HepG2 (cell line): ENCODE data around the gene UBE2B. TPM values are rescaled to one million over a fixed set of nuclear protein-coding genes. Genes with fewer than 3 reads are reported as not detected.
"Not testable (repeated sequence)": the region's sequence is repeated elsewhere in the genome, so short reads cannot be mapped to it uniquely, and the experiment has no call there.

ENCODE experiments used
- ATAC-seq: fragments of 200-7000 bp; cut with Tn5 transposase; 3 replicates; pipeline ENCODE4 v1.9.1; 2020; ENCODE audit warnings: mild to moderate bottlenecking, moderate library complexity
- BruUV-seq: library from RNA; stranded (reverse); fragments of 400-500 nt; replicated peaks from 2 replicates; lab custom pipeline; 2021; lab: Mats Ljungman, UMichigan
- CTCF ChIA-PET: fragments of 300-600 bp; formaldehyde crosslinking; extraction: SDS; loops from one replicate; lab custom pipeline; 2021; ENCODE audit warnings: low total read pairs, inconsistent platforms, low intra/inter-chr PET ratio; lab: Yijun Ruan, JAX
- POLR2A ChIA-PET: fragments of 350-600 bp; sonication (Branson Sonifier 250); formaldehyde crosslinking; loops from one replicate; lab custom pipeline; 2020; ENCODE audit warnings: antibody characterized with exemption, inconsistent platforms; lab: Yijun Ruan, JAX
- DNase-seq: peaks from one replicate; pipeline ENCODE4 v3.0.0-alpha.2; 2015; ENCODE audit warnings: low spot score
- FAIRE-seq: peaks from 3 replicates; lab custom pipeline; 2011; peaks lifted over from hg19 to GRCh38; lab: Jason Lieb, UNC
- H2AFZ ChIP-seq: one replicate; pipeline ENCODE4 v1.6.1; 2011; ENCODE audit warnings: low read length, inconsistent platforms
- H3K27ac ChIP-seq: fragments of 300-600 bp; 3 replicates; pipeline ENCODE4 v1.8.0; 2011; ENCODE audit warnings: mixed run types, mild to moderate bottlenecking, mixed read lengths, low read length, inconsistent platforms; ENCODE audit not compliant: insufficient read depth; ENCODE audit errors: extremely low read length
- H3K27me3 ChIP-seq, 2 experiments: fragments of 200-600 bp in 1 of 2; 2 replicates in 1 of 2; 3 replicates in 1 of 2; pipeline versions ENCODE4 v1.6.0 to v1.8.0; 2011; ENCODE audit warnings: low read length in 2 of 2, mild to moderate bottlenecking in 2 of 2, moderate library complexity in 2 of 2, inconsistent platforms in 1 of 2; ENCODE audit not compliant: insufficient read depth in 2 of 2, control insufficient read depth in 1 of 2
- H3K36me3 ChIP-seq, 2 experiments: fragments of 200-600 bp in 1 of 2; replicated peaks in 1 of 2; 2 replicates in 1 of 2; 3 replicates in 1 of 2; pipeline versions ENCODE4 v1.5.1 to v1.8.0; 2011; ENCODE audit warnings: low read length in 2 of 2, inconsistent platforms in 1 of 2; ENCODE audit not compliant: insufficient read depth in 2 of 2, control insufficient read depth in 1 of 2
- H3K4me1 ChIP-seq: 2 replicates; pipeline ENCODE4 v1.5.1; 2012; ENCODE audit warnings: low read length, inconsistent platforms; ENCODE audit not compliant: insufficient read depth
- H3K4me2 ChIP-seq: 2 replicates; pipeline ENCODE4 v1.6.0; 2011; ENCODE audit warnings: low read depth, low read length, inconsistent platforms
- H3K4me3 ChIP-seq, 3 experiments: fragments of 200-600 bp in 1 of 3; sonication (generic), shearing (Covaris generic) in 1 of 3; replicated peaks in 1 of 3; 2 replicates each; pipeline ENCODE4 v1.5.1; 2011 to 2016; ENCODE audit warnings: low read length in 3 of 3, inconsistent platforms in 2 of 3, low read depth in 2 of 3, mild to moderate bottlenecking in 2 of 3, control low read depth in 1 of 3, mixed read lengths in 1 of 3; ENCODE audit not compliant: insufficient read depth in 1 of 3
- H3K79me2 ChIP-seq: one replicate; pipeline ENCODE4 v1.6.1; 2011; ENCODE audit warnings: low read length, inconsistent platforms; ENCODE audit not compliant: insufficient read depth
- H3K9ac ChIP-seq: 2 replicates; pipeline ENCODE4 v1.6.0; 2011; ENCODE audit warnings: mild to moderate bottlenecking, low read depth, low read length, inconsistent platforms; ENCODE audit not compliant: insufficient read depth
- H3K9me3 ChIP-seq: 2 replicates; pipeline ENCODE4 v1.5.1; 2012; ENCODE audit warnings: mild to moderate bottlenecking, low read length
- H4K20me1 ChIP-seq: 2 replicates; pipeline ENCODE4 v1.6.0; 2011; ENCODE audit warnings: inconsistent platforms, mild to moderate bottlenecking, low read length, moderate library complexity; ENCODE audit not compliant: insufficient read depth
- DNMT1 ChIP-seq: sonication (generic); formaldehyde crosslinking; IDR thresholded peaks from 2 replicates; pipeline ENCODE4 v1.5.1; 2020; ENCODE audit warnings: mild to moderate bottlenecking, missing genetic modification reagents
- NFKB2 ChIP-seq: sonication (generic); formaldehyde crosslinking; IDR thresholded peaks from 2 replicates; pipeline ENCODE4 v1.4.0; 2020; ENCODE audit warnings: missing genetic modification reagents, borderline replicate concordance
- NR2F6 ChIP-seq, 2 experiments: IDR thresholded peaks; 2 replicates each; pipeline ENCODE4 v1.6.1; 2016; ENCODE audit warnings: antibody characterized with exemption in 1 of 2, mild to moderate bottlenecking in 1 of 2
- PRDM10 ChIP-seq: sonication (generic); formaldehyde crosslinking; IDR thresholded peaks from 2 replicates; pipeline ENCODE4 v1.4.0; 2020; ENCODE audit warnings: low read depth, missing genetic modification reagents
- WGBS: methylation state at CpG from one replicate; pipeline ENCODE4 v1.1.6; 2017; ENCODE audit warnings: low lambda C conversion rate; 5-methylcytosine and 5-hydroxymethylcytosine counted together
- in situ Hi-C: cut with HindIII; loops from 2 replicates; pipeline ENCODE4 v1.10.0; 2017; ENCODE audit warnings: low pct_unique_long_range_greater_than_20kb; ENCODE audit not compliant: extremely low pct_ligation_motif_present
- intact Hi-C: fragments of 100-400 bp; cut with micrococcal nuclease; formaldehyde crosslinking; loops from one replicate; pipeline ENCODE4 v1.10.0; 2022; ENCODE audit not compliant: unreplicated experiment
- polyA plus RNA-seq, 8 experiments: library from polyadenylated mRNA; depleted of rRNA in 3 of 8; stranded (reverse) in 7 of 8; unstranded in 1 of 8; fragments of >200 nt; fragmentation: Illumina TruSeq in 4 of 8; extraction: Trizol in 4 of 8; gene quantifications; 2 replicates each; pipeline versions ENCODE4 v1.2.1 to v1.2.3, GENCODE V29; 2011 to 2016; ENCODE audit warnings: low read depth in 4 of 8, missing spikeins in 1 of 8, mixed read lengths in 1 of 8; ENCODE audit not compliant: insufficient read depth in 1 of 8
- total RNA-seq, 5 experiments: library from RNA; depleted of rRNA; stranded (reverse); fragments of >200 nt; fragmentation: Illumina TruSeq; extraction: Trizol; gene quantifications; 2 replicates each; pipeline ENCODE4 v1.2.3, GENCODE V29; 2016; ENCODE audit warnings: low read depth in 1 of 5

UBE2B gene
- total and polyA plus RNA-seq, 2 of the 13 experiments (the other 11 are each of a cell fraction or from before 2014, with no cell fraction given) = 25.2 to 56.0 TPM

GRCh38 chr5:134420343-134420742 is 49.0 kb downstream of the UBE2B start:
- H3K79me2 ChIP-seq = no peaks in the 10 kb centered on the region
- no peak overlapping the region for H3K4me2 ChIP-seq
- H3K27me3 ChIP-seq = no peaks in the 10 kb centered on the region
- H4K20me1 ChIP-seq = no peaks in the 10 kb centered on the region
- ATAC-seq = no peak
- 23% methylated on average over 2 of the region's 2 CpGs for WGBS
- no TSS peak for BruUV-seq
- in situ Hi-C loops (no loop called here), intact Hi-C loops (no loop called here)
- ChIA-PET POLR2A (no interaction called here), CTCF (no interaction called here)
- H3K36me3 ChIP-seq = no peaks in the 10 kb centered on the region
- H3K4me1 ChIP-seq = peaks cover 39% of the 10 kb centered on the region
- H3K4me3 ChIP-seq = no peak overlapping the region
- H3K9ac ChIP-seq = no peak overlapping the region
- H3K9me3 ChIP-seq = peaks cover 9% of the 10 kb centered on the region; the same call in 1 of the 2 replicates
- TF ChIP-seq NR2F6 (IDR thresholded peaks at IDR 0.05) = peak; percentile 42
- no peak for TF ChIP-seq NR2F6 (CRISPR knock-in tag; IDR thresholded peaks at IDR 0.05)
- no peak for TF ChIP-seq NFKB2
- no peak for TF ChIP-seq DNMT1 (CRISPR knock-in tag)
- no peak for TF ChIP-seq PRDM10 (CRISPR knock-in tag)
- FAIRE-seq = no peak
- H2AFZ ChIP-seq = no peak overlapping the region
- H3K27ac ChIP-seq = no peak overlapping the region
- DNase-seq = no peak

- H3K4me3 ChIP-seq, DNase-seq, H3K36me3 ChIP-seq, H3K4me2 ChIP-seq, H3K9ac ChIP-seq, in situ Hi-C loops, H3K27ac ChIP-seq, H2AFZ ChIP-seq, H3K79me2 ChIP-seq, ATAC-seq, H3K9me3 ChIP-seq, intact Hi-C loops, FAIRE-seq, H4K20me1 ChIP-seq, H3K27me3 ChIP-seq, BruUV-seq, POLR2A ChIA-PET, CTCF ChIA-PET: not testable (repeated sequence)
- 95% methylated on average over 4 of the region's 4 CpGs for WGBS
- H3K4me1 ChIP-seq = peaks cover 34% of the 10 kb centered on the region
These were observed 49.7 kb downstream of the UBE2B start for GRCh38 chr5:134421038-134421437.
